KMS-11 (cell line): ENCODE data around the gene CDH2.

Source experiments
- H2AFZ ChIP-seq: fragments of 200-600 bp; sonication (generic); 2 replicates; pipeline ENCODE4 v1.6.1; 2016; ENCODE audit warnings: antibody characterized with exemption, mixed run types, low read depth
- H3K27ac ChIP-seq: fragments of 200-600 bp; sonication (generic); 2 replicates; pipeline ENCODE4 v1.6.1; 2016; ENCODE audit warnings: mild to moderate bottlenecking, mixed run types
- H3K27me3 ChIP-seq: fragments of 200-600 bp; sonication (generic); 2 replicates; pipeline ENCODE4 v1.6.1; 2017; ENCODE audit warnings: mild to moderate bottlenecking, low read depth, mixed run types, moderate library complexity; ENCODE audit not compliant: insufficient read depth
- H3K36me3 ChIP-seq: fragments of 200-600 bp; sonication (generic); 2 replicates; pipeline ENCODE4 v1.6.1; 2017; ENCODE audit warnings: mild to moderate bottlenecking, mixed run types; ENCODE audit not compliant: insufficient read depth
- H3K4me1 ChIP-seq: fragments of 200-600 bp; sonication (generic); 2 replicates; pipeline ENCODE4 v1.6.1; 2016; ENCODE audit warnings: mild to moderate bottlenecking, low read depth, mixed run types; ENCODE audit not compliant: poor library complexity, severe bottlenecking
- H3K4me2 ChIP-seq: fragments of 200-600 bp; sonication (generic); 2 replicates; pipeline ENCODE4 v1.7.0; 2016; ENCODE audit warnings: mild to moderate bottlenecking, mixed run types
- H3K4me3 ChIP-seq: fragments of 200-600 bp; sonication (generic); IDR thresholded peaks from 2 replicates; pipeline ENCODE4 v1.6.1; 2017; ENCODE audit warnings: low read depth, low read length, mixed read lengths; ENCODE audit not compliant: insufficient read depth
- H3K79me2 ChIP-seq: fragments of 200-600 bp; sonication (generic); 2 replicates; pipeline ENCODE4 v1.6.1; 2016; ENCODE audit warnings: low read depth, mixed run types; ENCODE audit not compliant: insufficient read depth
- H3K9ac ChIP-seq: fragments of 200-600 bp; sonication (generic); 2 replicates; pipeline ENCODE4 v1.6.1; 2016; ENCODE audit warnings: mild to moderate bottlenecking, mixed run types
- H4K20me1 ChIP-seq: fragments of 200-600 bp; sonication (generic); 2 replicates; pipeline ENCODE4 v1.6.1; 2016; ENCODE audit warnings: mild to moderate bottlenecking, mixed run types; ENCODE audit not compliant: insufficient read depth
- CTCF ChIP-seq: fragments of 200-600 bp; sonication (generic); conservative IDR thresholded peaks from 2 replicates; pipeline ENCODE4 v1.6.1; 2017; ENCODE audit warnings: low read depth, mild to moderate bottlenecking, antibody characterized with exemption, low read length, moderate library complexity, mixed read lengths

The CDH2 gene

DNA sequence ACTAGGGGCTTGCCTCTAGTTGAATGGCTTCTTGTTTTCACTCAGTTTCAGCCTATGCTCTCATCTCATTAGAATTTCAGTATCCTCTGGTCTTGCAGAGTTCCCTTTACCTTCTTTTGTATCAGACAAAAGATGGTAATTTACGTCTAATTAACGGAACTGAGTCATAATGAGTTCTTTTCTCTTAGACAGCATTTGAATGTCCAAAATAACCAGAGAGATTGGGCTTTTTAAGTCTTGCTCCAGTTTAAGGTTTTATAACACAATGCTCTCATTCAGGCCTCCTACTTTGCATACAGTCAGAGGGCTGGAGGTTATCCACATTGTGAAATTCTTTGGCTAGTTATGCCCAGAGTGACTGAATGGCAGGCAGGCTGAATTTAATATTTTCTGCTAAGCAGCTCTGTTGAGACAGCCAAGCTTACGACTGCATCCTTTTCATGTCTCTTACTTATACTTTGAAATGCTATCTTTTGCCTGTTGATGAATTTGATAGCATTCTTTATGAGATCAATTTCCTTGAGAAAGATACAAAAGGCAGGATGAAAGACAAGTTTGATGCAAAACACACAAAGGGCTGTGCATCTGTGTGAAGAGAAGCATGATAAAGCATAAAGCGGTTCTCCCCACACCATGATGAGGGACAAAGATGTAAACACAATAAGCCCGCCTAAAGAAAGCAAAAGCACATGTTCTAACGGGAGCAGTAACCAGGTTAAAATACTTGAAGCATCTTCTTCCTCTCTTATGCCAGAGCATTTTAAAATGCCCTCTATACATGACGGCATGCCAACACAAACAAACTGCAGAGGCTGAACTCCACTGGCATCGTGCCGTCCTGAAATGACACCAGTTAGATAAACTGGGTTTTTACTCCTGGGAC, 90.0 kb downstream of the CDH2 start:
- Histone ChIP-seq H3K4me2 (no peak overlapping the region), H2AFZ (no peak overlapping the region), H3K4me1 (no peaks in the 10 kb centered on the region), H3K4me3 (no peak overlapping the region), H4K20me1 (no peaks in the 10 kb centered on the region), H3K79me2 (no peaks in the 10 kb centered on the region), H3K9ac (no peak overlapping the region), H3K36me3 (no peaks in the 10 kb centered on the region), H3K27ac (no peak overlapping the region), H3K27me3 (no peaks in the 10 kb centered on the region)
- TF ChIP-seq CTCF = no peak

GRCh38 chr18:28081516-28081915, 95.4 kb downstream of the CDH2 start:
- TF ChIP-seq CTCF = no peak
- Histone ChIP-seq H3K79me2 (no peaks in the 10 kb centered on the region), H3K36me3 (no peaks in the 10 kb centered on the region), H3K27me3 (no peaks in the 10 kb centered on the region), H3K27ac (no peak overlapping the region), H3K4me3 (no peak overlapping the region), H3K4me2 (no peak overlapping the region), H2AFZ (no peak overlapping the region), H3K9ac (no peak overlapping the region), H3K4me1 (peaks cover 15% of the 10 kb centered on the region), H4K20me1 (no peaks in the 10 kb centered on the region)

DNA sequence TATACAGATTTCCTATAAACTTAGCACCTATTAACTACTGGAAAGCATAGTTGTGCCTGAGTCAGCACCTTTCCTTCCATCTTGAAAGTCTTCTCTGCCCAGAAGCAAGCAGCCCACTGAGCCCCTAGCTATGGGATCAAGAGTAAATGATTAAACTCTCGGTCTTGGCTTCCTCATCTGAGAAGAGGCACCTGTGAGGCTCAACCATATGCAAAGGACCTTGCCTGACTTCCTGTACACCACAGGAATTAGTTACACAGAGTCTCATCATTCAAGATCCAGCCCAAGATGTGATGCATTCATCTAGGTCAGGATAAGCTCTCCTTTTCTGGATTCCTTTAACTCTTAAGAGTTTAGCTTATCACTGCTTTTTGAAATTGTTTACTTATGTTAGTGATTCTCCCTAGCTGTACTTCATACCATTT, 96.0 kb downstream of the CDH2 start:
- no peaks in the 10 kb centered on the region for H4K20me1 ChIP-seq
- H3K27ac ChIP-seq = no peak overlapping the region
- H3K9ac ChIP-seq = no peak overlapping the region
- no peaks in the 10 kb centered on the region for H3K36me3 ChIP-seq
- H2AFZ ChIP-seq = no peak overlapping the region
- no peaks in the 10 kb centered on the region for H3K79me2 ChIP-seq
- no peaks in the 10 kb centered on the region for H3K27me3 ChIP-seq
- TF ChIP-seq CTCF = no peak
- H3K4me3 ChIP-seq = no peak overlapping the region
- peaks cover 15% of the 10 kb centered on the region for H3K4me1 ChIP-seq
- H3K4me2 ChIP-seq = no peak overlapping the region

DNA sequence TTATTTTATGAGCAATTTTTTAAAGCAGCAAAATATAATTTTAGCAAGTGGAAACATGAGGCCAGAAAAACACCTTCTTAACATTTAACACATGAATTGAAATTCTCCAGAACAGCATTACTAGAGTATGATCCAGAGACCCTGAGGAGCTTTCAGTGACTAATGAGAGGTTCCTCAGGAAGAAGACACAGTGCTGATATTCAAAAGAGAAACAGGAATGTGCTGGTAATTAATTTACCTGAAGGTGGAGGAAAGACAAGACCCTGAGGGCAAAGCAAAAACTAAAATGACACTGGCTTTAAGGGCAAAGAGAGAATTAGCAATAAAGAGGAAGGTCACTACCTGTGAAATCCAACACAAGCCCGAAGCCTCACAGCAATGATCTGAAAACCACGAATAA, 97.0 kb downstream of the CDH2 start:
- Histone ChIP-seq H3K4me2 (no peak overlapping the region), H3K9ac (no peak overlapping the region), H3K27ac (no peak overlapping the region), H3K4me3 (no peak overlapping the region), H4K20me1 (no peaks in the 10 kb centered on the region), H2AFZ (no peak overlapping the region), H3K79me2 (no peaks in the 10 kb centered on the region), H3K36me3 (no peaks in the 10 kb centered on the region), H3K27me3 (no peaks in the 10 kb centered on the region), H3K4me1 (peaks cover 15% of the 10 kb centered on the region)
- TF ChIP-seq CTCF = no peak
